Activated CD8-positive, alpha-beta memory T cell treated with anti-CD3 and anti-CD28 coated beads for 4 hours (primary cell): ENCODE results near the gene AZU1.
"Not testable (repeated sequence)": the region's sequence is repeated elsewhere in the genome, so short reads cannot be mapped to it uniquely, and the experiment has no call there.

Experiments
- DNase-seq, 2 donors: peaks; one replicate each; pipeline ENCODE4 v3.0.0-alpha.2; 2020; ENCODE audit warnings: low read depth in 2 of 2

Gene AZU1

DNA sequence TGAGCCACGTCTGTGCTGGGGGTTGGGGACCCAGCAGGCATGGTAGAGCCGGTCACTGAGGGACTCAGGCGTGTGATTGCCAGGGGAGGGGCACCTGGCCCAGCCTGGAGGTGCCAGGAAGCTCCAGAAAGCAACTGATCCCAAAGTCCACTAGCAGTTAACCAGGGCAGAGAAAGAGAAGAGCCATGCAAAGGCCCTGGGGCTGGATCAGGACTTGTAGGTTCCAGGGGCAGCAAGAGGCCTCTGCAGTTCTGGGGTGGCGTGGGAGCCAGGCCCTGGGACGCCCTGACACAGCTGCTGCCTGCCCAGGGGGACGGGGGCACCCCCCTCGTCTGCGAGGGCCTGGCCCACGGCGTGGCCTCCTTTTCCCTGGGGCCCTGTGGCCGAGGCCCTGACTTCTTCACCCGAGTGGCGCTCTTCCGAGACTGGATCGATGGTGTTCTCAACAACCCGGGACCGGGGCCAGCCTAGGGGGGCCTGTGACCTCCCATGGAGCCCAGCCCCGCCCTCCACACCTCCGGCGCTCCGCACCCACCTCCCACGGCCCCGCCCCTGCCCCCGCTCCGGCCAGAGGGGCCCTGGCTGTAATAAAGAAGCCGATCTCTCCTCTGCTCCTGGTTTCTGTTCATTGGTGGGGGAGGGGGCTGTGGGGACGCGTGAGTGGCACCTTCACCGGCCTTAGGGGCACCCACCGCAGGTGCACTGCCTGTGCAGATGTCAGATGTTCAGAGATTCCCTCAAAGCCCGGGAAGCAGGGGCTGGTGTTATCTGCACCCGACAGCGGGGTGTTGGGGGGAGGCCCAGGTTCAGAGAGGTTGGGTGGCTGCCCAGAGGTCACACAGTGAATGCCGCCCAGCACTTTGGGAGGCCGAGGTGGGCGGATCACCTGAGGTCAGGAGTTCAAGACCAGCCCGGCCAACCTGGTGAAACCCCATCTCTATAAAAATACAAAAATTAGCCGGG lies 4.1 kb downstream of the AZU1 start:
- DNase-seq: no peak

DNA sequence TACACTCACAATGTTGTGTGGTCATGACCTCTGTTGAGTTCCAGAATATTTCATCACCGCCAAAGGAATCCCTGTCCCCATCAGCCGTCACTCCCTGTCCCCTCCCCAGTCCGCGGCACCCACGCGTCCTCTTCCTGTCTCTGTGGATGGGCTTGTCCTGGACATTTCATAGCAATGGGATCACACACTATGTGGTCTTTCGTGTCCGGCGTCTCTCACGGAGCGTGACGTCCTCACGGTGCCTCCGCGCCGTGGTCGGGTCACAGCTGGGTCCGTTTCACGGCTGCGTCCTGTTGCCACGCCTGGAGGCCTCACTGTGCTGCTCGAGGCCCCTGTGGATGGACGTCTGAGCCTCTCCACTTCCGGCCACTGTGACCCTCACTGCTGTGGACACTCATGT lies 6.6 kb downstream of the AZU1 start:
- DNase-seq: no peak

DNA sequence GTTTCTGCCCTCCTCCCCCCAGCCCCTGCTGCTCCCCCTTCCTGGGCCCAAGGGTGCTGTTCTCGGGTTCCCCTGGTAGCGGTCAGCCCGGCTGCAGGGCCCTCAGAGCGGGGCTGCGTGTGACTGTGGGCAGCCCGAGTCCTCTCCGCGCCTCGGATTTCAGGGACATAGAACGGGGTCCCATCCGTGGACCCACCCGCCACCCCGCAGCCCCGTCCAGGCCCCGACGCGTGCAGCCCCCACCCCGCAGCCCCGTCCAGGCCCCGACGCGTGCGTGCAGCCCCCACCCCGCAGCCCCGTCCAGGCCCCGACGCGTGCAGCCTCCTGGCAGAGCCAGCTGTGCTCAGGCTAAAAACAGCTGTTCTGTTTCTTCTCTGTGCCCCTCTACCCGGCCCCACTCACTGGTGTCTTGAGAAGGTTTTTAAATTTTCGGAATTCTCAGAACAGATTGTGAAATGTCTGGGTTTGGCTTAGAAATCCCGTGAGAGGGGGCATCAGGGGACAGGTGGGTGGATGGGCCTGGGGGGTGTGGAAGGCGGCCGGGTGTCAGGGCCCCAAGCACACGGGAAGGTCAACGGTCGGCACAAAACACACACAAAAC lies 7.7 kb downstream of the AZU1 start:
- DNase-seq: no peak

DNA sequence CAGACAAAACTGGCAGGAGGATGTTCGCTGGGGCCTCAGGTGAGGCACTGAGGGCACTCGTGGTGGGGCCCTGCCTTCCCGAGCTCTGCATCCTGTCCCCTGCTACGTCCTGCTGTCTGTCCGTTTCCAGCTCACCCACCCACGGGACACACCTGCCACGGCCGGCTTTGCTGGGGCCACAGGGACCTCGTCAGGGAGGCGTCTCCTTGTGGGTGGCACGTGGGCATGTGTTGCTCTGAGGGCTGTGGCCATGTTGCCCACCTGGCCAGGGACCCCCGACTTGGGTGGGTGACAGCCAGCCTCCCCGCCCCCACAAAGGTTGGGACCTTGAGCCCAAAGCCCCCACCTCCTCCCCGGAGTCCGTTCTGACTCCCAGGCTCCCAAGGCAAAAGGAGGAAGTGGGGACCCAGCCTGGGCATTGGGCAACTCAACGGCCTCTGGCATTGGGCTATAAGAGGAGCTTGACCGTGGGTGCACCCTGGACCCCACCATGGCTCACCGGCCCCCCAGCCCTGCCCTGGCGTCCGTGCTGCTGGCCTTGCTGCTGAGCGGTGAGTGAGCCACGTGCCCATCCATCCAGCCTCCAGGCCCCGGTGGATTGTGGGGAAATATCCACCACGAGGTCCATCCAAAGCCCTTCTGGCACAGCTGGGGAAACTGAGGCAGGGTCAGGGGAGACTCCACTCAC lies 13.0 kb downstream of the AZU1 start, which contains the start of gene PRTN3:
TSS of gene PRTN3 (plus strand) at position 481 of the 688 bp plus-strand sequence. CDS start at position 491, 10 bp downstream.
- no peak for DNase-seq

DNA sequence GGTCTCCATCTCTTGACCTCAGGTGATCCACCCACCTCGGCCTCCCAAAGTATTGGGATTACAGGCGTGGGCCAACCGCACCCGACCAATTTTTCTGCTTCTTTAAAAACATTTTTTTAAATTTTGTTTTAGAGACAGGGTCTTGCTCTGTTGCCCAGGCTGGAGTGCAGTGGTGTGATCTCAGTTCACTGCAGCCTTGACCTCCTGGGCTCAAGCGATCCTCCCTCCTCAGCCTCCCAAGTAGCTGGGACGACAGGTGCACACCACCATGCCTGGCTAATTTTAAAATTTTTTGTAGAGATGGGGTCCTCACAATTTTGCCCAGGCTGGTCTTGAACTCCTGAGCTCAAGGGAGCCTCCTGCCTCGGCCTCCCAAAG lies 15.2 kb downstream of the AZU1 start:
- DNase-seq: not testable (repeated sequence)

DNA sequence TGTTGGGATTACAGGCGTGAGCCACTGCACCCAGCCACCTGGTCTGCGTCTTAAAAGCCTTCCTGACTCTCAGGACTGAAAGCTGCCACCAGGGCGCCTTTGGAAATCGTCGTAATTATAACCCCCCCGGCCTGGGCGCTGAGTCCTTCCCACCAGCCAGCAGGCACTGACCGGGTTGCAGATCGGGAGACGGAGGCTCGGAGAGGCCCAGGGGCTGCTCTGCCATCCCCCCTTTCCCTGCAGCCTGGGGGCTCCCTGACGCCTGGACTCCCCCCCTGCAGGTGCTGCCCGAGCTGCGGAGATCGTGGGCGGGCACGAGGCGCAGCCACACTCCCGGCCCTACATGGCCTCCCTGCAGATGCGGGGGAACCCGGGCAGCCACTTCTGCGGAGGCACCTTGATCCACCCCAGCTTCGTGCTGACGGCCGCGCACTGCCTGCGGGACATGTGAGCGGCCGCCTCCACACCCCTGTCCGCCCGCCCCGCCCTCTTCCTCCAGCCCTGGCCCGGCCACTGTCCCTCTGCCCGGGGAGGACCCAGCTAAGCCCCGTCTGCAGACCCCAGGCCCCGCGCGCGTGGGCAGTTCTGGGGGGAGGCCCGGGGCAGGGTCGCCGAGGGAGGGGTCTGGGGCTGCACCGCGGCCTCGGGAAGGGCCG lies 15.7 kb downstream of the AZU1 start:
- DNase-seq: no peak

DNA sequence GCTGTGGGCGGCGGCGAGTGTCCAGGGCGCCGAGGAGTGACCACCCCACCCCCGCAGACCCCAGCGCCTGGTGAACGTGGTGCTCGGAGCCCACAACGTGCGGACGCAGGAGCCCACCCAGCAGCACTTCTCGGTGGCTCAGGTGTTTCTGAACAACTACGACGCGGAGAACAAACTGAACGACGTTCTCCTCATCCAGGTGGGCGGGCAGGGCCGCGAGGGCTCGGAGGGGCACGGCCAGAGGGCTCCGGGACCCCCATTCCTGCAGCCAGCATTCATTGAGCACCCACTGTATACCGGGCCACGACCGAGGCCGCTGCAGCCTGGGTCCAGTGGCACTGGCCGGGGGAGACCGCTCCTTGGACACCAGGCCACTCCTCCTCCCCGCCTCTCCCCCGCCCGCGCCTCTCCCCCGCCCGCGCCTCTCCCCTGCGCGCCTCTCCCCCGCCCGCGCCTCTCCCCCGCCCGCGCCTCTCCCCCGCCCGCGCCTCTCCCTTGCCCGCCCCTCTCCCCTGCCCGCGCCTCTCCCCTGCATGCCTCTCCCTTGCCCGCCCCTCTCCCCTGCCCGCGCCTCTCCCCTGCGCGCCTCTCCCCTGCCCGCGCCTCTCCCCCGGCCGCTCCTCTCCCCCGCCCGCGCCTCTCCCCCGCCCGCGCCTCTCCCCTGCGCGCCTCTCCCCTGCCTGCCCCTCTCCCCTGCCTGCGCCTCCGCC lies 16.4 kb downstream of the AZU1 start:
- DNase-seq: no peak

DNA sequence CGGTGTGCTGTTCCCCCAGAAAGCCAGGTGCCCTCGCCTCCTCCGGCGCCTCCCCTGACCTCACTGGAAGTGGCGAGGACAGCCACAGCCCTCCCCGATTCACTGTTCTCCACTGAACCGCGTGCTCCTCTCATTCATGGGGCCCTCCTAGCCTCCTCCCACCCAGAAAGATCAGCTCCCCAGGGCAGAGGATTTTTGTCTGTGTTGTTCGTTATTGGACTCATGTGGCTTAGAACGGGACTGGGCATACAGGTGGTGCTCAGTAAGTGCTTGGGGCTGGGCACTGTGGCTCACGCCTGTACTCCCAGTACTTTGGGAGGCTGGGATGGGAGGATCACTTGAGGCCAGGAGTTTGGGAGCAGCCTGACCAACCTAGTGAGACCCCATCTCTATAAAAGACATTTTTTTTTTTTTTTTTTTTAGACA lies 16.9 kb downstream of the AZU1 start:
- no peak for DNase-seq

DNA sequence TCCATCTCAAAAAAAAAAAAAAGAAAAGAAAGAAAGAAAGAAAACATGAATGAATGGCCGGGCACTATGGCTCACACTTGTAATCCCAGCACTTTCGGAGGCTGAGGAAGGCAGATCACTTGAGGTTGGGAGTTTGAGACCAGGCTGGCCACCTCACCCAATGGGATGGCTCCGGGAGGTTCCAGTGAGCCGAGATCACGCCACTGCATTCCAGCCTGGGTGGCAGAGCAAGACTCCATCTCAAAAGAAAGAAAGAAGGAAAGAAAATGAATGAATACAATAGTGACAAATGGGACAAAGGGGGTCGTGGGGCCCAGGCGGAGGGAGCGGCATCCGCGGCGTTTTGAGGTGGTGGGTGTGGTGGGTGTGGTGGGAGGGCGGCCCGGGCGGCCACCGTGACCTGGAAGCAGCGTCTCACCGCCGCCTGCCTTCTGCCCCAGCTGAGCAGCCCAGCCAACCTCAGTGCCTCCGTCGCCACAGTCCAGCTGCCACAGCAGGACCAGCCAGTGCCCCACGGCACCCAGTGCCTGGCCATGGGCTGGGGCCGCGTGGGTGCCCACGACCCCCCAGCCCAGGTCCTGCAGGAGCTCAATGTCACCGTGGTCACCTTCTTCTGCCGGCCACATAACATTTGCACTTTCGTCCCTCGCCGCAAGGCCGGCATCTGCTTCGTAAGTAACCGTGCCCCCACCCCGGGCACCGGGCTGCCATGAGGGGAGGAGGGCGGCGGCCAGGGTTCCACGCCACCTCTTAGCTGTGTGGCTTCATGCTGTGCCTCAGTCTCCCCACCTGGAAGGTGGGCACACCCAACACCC lies 18.3 kb downstream of the AZU1 start:
- no peak for DNase-seq

DNA sequence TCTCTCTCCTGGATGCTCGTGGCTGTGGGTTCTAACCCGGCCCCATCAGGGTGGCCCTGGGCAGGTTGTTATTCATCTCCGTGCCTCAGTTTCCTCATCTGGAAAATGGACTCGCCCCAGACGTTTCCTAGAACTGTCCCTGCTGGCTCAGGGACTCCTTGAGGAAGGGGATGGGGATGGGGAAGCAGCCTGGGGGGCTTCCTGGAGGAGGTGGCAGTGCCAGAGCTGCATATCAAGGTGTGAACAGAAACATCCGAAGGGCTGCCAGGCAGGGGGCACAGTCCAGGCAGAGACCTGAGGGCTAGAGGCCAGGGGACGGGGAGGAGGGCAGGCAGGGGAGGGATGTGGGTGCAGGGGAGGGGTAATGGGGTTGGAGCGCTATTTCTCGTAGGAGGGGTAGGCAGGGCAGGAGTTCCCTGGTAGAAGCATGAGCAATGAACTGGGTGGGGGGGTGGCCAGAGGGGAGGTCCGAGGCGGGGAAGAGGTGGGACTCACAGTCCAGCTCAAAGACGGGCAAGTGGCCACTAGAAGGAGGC lies 20.8 kb downstream of the AZU1 start:
- no peak for DNase-seq

DNA sequence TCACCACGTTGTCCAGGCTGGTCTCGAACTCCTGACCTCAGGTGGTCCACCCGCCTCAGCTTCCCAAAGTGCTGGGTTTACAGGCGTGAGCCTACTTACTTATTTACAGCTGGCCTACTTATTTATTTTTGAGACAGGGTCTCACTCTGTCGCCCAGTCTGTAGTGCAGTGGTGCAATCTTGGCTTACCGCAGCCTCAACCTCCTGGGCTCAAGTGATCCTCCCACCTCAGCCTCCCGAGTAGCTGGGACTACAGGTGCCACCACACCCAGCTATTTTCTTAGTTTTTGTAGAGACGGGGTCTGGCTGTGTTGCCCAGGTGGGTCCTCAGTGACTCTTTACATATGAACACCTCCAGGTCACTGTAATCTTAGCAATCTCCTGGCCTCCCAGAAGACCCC lies 21.6 kb downstream of the AZU1 start:
- not testable (repeated sequence) for DNase-seq

DNA sequence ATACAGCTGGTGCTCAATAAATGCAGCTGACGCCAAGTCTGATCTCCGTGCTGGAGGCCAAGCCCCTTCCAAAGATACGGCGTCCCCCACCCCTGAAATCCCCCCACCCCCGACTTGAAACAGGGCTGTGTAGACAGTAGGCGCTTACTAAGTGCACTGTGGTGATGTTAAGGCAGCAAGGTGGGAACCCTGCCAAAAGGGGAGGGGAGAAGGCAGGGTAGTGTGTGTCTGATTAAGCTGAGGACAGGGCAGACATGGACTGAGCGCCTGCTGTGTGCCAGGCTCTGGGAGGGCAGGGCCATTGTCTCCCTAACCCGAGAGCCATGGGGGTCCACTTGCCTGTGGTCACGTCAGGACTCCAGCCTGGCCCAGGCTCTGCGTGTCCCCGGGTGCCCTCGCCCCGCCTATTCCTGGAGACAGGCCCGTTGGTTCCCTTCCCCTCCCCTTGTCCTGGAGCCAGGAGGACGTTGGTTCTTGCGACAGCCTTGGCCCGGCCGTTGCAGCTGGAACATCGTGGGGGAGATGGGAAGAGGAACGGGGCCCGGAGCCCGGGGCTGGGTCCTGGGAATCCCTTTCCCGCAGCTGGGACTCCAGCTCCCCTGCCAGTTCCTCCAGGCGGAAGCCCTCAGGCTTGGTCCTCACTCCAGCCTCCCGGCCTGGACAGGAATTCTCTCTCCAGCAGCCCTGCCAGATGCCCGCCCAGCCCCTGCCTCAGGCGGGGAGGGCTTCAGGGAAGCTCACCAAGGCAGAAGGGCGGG lies 22.8 kb downstream of the AZU1 start:
- no peak for DNase-seq

DNA sequence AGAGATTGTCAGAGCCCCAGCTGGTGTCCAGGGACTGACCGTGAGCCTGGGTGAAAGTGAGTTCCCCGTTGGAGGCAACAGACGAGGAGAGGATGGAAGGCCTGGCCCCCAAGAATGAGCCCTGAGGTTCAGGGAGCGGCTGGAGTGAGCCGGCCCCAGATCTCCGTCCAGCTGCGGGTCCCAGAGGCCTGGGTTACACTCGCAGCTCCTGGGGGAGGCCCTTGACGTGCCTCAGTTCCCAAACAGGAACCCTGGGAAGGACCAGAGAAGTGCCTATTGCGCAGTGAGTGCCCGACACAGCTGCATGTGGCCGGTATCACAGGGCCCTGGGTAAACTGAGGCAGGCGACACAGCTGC lies 23.3 kb downstream of the AZU1 start:
- DNase-seq: no peak

DNA sequence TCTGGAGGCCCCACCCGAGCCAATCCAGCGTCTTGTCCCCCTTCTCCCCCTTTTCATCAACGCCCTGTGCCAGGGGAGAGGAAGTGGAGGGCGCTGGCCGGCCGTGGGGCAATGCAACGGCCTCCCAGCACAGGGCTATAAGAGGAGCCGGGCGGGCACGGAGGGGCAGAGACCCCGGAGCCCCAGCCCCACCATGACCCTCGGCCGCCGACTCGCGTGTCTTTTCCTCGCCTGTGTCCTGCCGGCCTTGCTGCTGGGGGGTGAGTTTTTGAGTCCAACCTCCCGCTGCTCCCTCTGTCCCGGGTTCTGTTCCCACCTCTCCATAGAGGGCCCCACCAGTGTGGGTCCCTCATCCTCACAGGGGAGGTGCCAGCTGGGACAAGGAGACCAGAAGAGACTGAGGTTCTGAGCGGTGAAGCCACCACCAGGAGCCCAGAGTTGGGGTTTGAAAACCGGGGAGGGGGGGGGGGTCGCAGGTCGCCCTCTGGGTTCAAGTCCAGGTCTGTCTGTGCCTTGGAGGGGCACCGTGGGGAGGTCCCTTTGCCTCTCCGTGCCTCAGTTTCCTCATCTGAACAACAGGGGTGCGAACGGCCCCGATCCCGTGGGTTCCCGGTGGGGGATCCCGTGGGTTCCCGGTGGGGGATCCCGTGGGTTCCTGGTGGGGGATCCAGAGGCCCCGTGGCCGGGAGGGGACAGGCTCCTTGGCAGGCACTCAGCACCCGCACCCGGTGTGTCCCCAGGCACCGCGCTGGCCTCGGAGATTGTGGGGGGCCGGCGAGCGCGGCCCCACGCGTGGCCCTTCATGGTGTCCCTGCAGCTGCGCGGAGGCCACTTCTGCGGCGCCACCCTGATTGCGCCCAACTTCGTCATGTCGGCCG lies 24.7 kb downstream of the AZU1 start, which contains the start of gene ELANE:
TSS of gene ELANE (plus strand) at position 168 of the 878 bp plus-strand sequence. CDS start at position 194, 26 bp downstream.
- no peak for DNase-seq

DNA sequence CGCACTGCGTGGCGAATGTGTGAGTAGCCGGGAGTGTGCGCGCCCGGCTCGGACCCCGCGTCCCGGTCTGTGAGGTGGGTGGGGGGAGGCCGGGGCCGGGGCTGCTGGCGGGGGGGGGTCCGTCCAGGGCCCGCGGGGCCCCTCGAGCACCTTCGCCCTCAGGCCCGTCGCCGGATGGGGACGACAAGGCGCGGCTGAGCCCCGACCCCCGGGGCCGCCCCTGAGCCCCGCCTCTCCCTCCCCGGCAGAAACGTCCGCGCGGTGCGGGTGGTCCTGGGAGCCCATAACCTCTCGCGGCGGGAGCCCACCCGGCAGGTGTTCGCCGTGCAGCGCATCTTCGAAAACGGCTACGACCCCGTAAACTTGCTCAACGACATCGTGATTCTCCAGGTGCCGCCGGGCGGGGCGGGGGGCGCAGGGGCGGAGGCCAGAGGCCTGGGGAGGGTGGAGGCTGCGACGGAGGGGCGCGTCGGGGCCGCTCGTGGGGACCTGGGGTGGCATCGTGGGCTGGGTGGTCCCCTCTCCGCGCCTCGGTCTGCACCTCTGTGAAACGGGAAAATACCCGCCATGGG lies 25.5 kb downstream of the AZU1 start:
- no peak for DNase-seq

DNA sequence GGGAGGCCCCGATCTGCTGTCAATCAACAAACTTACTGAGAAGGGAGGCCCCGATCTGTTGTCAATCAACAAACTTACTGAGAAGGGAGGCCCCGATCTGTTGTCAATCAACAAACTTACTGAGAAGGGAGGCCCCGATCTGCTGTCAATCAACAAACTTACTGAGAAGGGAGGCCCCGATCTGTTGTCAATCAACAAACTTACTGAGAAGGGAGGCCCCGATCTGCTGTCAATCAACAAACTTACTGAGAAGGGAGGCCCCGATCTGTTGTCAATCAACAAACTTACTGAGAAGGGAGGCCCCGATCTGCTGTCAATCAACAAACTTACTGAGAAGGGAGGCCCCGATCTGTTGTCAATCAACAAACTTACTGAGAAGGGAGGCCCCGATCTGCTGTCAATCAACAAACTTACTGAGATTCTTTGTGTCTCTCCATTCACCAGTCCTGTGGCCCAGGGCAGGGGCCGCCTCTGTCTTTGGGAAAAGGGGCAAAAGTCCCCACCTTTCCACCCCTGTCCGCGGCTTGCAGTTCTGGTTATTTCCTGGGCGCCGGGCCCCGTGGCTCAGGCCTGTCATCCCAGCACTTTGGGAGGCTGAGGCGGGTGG lies 26.1 kb downstream of the AZU1 start:
- DNase-seq: not testable (repeated sequence)

DNA sequence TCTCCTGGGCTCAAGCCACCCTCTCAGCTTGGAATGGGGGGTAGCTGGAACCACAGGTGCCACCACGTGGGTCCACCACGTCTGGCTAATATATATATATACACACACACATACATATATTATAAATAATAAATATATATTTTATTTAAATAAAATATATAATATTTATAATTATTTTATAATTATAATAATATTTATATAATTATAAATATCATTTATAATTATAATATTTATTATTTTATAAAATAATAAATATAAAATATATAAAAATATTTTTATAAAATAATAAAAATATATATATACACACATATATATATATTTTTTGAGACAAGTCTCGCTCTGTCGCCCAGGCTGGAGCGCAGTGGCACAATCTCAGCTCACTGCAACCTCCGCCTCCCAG lies 26.9 kb downstream of the AZU1 start:
- DNase-seq: no peak

DNA sequence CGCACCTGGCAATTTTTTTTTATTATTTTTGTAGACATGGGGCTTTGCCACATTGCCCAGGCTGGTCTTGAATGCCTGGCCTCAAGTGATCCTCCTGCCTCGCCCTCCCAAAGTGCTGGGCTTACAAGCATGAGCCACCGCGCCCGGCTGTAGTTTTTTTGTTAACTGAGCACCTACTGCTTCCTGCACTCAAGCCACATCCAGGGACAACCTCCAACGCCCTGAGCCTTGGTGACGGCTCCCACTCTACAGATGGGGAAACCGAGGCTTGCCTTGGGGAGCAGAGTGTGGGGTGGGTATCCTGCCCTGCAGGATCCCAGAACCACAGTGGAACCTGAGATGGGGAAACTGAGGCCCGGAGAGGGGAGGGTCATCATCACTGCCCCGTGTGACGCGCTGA lies 27.5 kb downstream of the AZU1 start:
- DNase-seq: no peak
